ENCODE data around the gene NAGLU. TPM values are rescaled to one million over a fixed set of nuclear protein-coding genes. Genes with fewer than 3 reads are reported as not detected.
"Not testable (repeated sequence)": the region's sequence is repeated elsewhere in the genome, so short reads cannot be mapped to it uniquely, and the experiment has no call there.

Gene NAGLU
- total and polyA plus RNA-seq, 2 experiments from 2014 or later, result 12.0 to 31.2 TPM

- no peak for ATAC-seq
Observed at GRCh38 chr17:42544874-42545283, 8.8 kb downstream of the NAGLU start.

GRCh38 chr17:42545755-42546505 lies 9.9 kb downstream of the NAGLU start:
- H4K20me1 ChIP-seq (replicated peaks; ENCODE audit: insufficient read depth); H3K4me1 Mint-ChIP-seq; DNase-seq (ENCODE audit: low spot score); H3K4me3 Mint-ChIP-seq; H3K27ac Mint-ChIP-seq; ATAC-seq; H3K9me3 Mint-ChIP-seq; H3K79me2 ChIP-seq (replicated peaks; ENCODE audit: insufficient read depth); H3K27ac ChIP-seq (ENCODE audit: low read depth); H3K36me3 ChIP-seq (ENCODE audit: insufficient read depth); H3K27me3 ChIP-seq (ENCODE audit: insufficient read depth); H3K9me2 ChIP-seq (ENCODE audit: insufficient read depth); H3K4me2 ChIP-seq; H3K4me1 ChIP-seq (ENCODE audit: insufficient read depth); H3K4me3 ChIP-seq; H3K27me3 Mint-ChIP-seq (ENCODE audit: insufficient read depth, low read depth, poor library complexity); H2AFZ ChIP-seq: not testable (repeated sequence)
- H3K36me3 Mint-ChIP-seq (ENCODE audit: low read depth), result peaks cover 10% of the 10 kb centered on the region; the same call in 1 of the 3 replicates
- peaks cover 14% of the 10 kb centered on the region for H3F3A ChIP-seq (replicated peaks; ENCODE audit: low read depth)

More at GRCh38 chr17:42544874-42545283, 8.8 kb downstream of the NAGLU start:
- Mint-ChIP-seq H3K4me3 (no peak overlapping the region), H3K27ac (no peak overlapping the region), H3K9me3 (no peaks in the 10 kb centered on the region), H3K27me3 (ENCODE audit: insufficient read depth, low read depth, poor library complexity) (peaks cover 6% of the 10 kb centered on the region), H3K4me1 (0 out of 3 replicates have a peak, but pooled peaks cover 3% of the 10 kb centered on the region), H3K36me3 (ENCODE audit: low read depth) (peaks cover 13% of the 10 kb centered on the region; the same call in 1 of the 3 replicates)
- Histone ChIP-seq H3K9me2 (ENCODE audit: insufficient read depth) (no peaks in the 10 kb centered on the region), H4K20me1 (replicated peaks; ENCODE audit: insufficient read depth) (peaks cover 6% of the 10 kb centered on the region; the same call in 1 of the 2 replicates), H3K27ac (ENCODE audit: low read depth) (no peak overlapping the region), H3K4me3 (no peak overlapping the region), H3K27me3 (ENCODE audit: insufficient read depth) (0 out of 2 replicates have a peak, but pooled peaks cover 7% of the 10 kb centered on the region), H2AFZ (no peak overlapping the region), H3K36me3 (ENCODE audit: insufficient read depth) (no peaks in the 10 kb centered on the region), H3K79me2 (replicated peaks; ENCODE audit: insufficient read depth) (0 out of 2 replicates have a peak, but pooled peaks cover 2% of the 10 kb centered on the region), H3K4me1 (ENCODE audit: insufficient read depth) (peaks cover 4% of the 10 kb centered on the region; the same call in 1 of the 2 replicates), H3F3A (replicated peaks; ENCODE audit: low read depth) (peaks cover 14% of the 10 kb centered on the region), H3K4me2 (no peak overlapping the region)
- DNase-seq (ENCODE audit: low spot score), result no peak
- TF ChIP-seq STAT1 (IDR thresholded peaks at IDR 0.05; ENCODE audit: unreplicated experiment) (no peak), CREB1 (CRISPR knock-in tag; IDR thresholded peaks at IDR 0.05; ENCODE audit: low read depth) (no peak), EZH2 (IDR thresholded peaks at IDR 0.05; ENCODE audit: low read depth, unreplicated experiment) (no peak), NANOG (IDR thresholded peaks at IDR 0.05; ENCODE audit: borderline replicate concordance) (no peak)

- no peak overlapping the region for H3K4me3 Mint-ChIP-seq
- no peaks in the 10 kb centered on the region for H3K9me2 ChIP-seq (ENCODE audit: insufficient read depth)
- no peak for TF ChIP-seq CTCF (conservative IDR thresholded peaks at IDR 0.05; ENCODE audit: low read depth in 2 of 2)
- no peak for TF ChIP-seq NANOG (IDR thresholded peaks at IDR 0.05; ENCODE audit: borderline replicate concordance)
- no peak for TF ChIP-seq CREB1 (CRISPR knock-in tag; IDR thresholded peaks at IDR 0.05; ENCODE audit: low read depth)
- no peak for TF ChIP-seq ZNF114 (CRISPR knock-in tag; IDR thresholded peaks at IDR 0.05)
- no peak for TF ChIP-seq ETS1 (IDR thresholded peaks at IDR 0.05)
- TF ChIP-seq EZH2 (IDR thresholded peaks at IDR 0.05; ENCODE audit: low read depth, unreplicated experiment), result no peak
- no peak for TF ChIP-seq EZH2phosphoT487 (IDR thresholded peaks at IDR 0.05; ENCODE audit: unreplicated experiment)
- no peak for TF ChIP-seq POLR2AphosphoS5 (IDR thresholded peaks at IDR 0.05; ENCODE audit: low read depth)
- no peak for TF ChIP-seq JUNB (IDR thresholded peaks at IDR 0.05; ENCODE audit: unreplicated experiment)
- no peak for TF ChIP-seq REST (IDR thresholded peaks at IDR 0.05; ENCODE audit: unreplicated experiment)
- TF ChIP-seq STAT1 (IDR thresholded peaks at IDR 0.05; ENCODE audit: unreplicated experiment), result no peak
Observed at GRCh38 chr17:42547001-42547461, 11.0 kb downstream of the NAGLU start.

More at GRCh38 chr17:42547001-42547461, 11.0 kb downstream of the NAGLU start:
- Histone ChIP-seq H3F3A (replicated peaks; ENCODE audit: low read depth) (peaks cover 14% of the 10 kb centered on the region), H3K79me2 (replicated peaks; ENCODE audit: insufficient read depth) (0 out of 2 replicates have a peak, but pooled peaks cover 2% of the 10 kb centered on the region), H3K27ac (ENCODE audit: low read depth) (no peak overlapping the region), H3K4me2 (no peak overlapping the region), H3K4me3 (no peak overlapping the region), H3K36me3 (ENCODE audit: insufficient read depth) (no peaks in the 10 kb centered on the region), H4K20me1 (replicated peaks; ENCODE audit: insufficient read depth) (peaks cover 6% of the 10 kb centered on the region; the same call in 1 of the 2 replicates), H2AFZ (no peak overlapping the region), H3K4me1 (ENCODE audit: insufficient read depth) (peaks cover 4% of the 10 kb centered on the region; the same call in 1 of the 2 replicates), H3K27me3 (ENCODE audit: insufficient read depth) (0 out of 2 replicates have a peak, but pooled peaks cover 7% of the 10 kb centered on the region)
- Mint-ChIP-seq H3K36me3 (ENCODE audit: low read depth) (peaks cover 3% of the 10 kb centered on the region; the same call in 1 of the 3 replicates), H3K27me3 (ENCODE audit: insufficient read depth, low read depth, poor library complexity) (peaks cover 7% of the 10 kb centered on the region), H3K4me1 (peaks cover 8% of the 10 kb centered on the region; the same call in 2 of the 3 replicates), H3K9me3 (no peaks in the 10 kb centered on the region), H3K27ac (no peak overlapping the region)
- DNase-seq (ENCODE audit: low spot score), result no peak
- ATAC-seq, result no peak
